H1 (cell line): ENCODE results near the gene TMEM135. TPM values are rescaled to one million over a fixed set of nuclear protein-coding genes. Genes with fewer than 3 reads are reported as not detected.

Experiments
- CTCF ChIA-PET: fragments of 300-600 bp; sonication (Branson Sonifier 250); formaldehyde crosslinking; loops from one replicate; lab custom pipeline; 2021; ENCODE audit not compliant: partially characterized antibody; lab: Charles Lee
- POLR2A ChIA-PET: fragments of 300-600 bp; sonication (Branson Sonifier 250); formaldehyde crosslinking; loops from one replicate; lab custom pipeline; 2021; ENCODE audit warnings: inconsistent platforms; ENCODE audit not compliant: partially characterized antibody; lab: Charles Lee
- DNase-seq, 2 experiments: peaks; one replicate each; pipeline versions ENCODE4 v3.0.0 to v3.0.0-alpha.2; 2010 to 2022; ENCODE audit warnings: low spot score in 2 of 2, low read depth in 1 of 2, mixed read lengths in 1 of 2
- FAIRE-seq: peaks from 2 replicates; lab custom pipeline; 2011; peaks lifted over from hg19 to GRCh38; lab: Jason Lieb, UNC
- H2AFZ ChIP-seq: 2 replicates; pipeline ENCODE4 v1.8.1; 2012; ENCODE audit warnings: low read length, inconsistent platforms
- H2AK5ac ChIP-seq: 2 replicates; pipeline ENCODE4 v1.6.1; 2013; ENCODE audit warnings: low read depth, low read length
- H2BK120ac ChIP-seq: replicated peaks from 2 replicates; pipeline ENCODE3; 2013; ENCODE audit warnings: low read depth, low read length, inconsistent platforms
- H2BK12ac ChIP-seq: 2 replicates; pipeline ENCODE4 v1.6.1; 2013; ENCODE audit warnings: low read depth, low read length
- H2BK15ac ChIP-seq: 2 replicates; pipeline ENCODE4 v1.6.1; 2013; ENCODE audit warnings: low read length
- H2BK20ac ChIP-seq: 2 replicates; pipeline ENCODE4 v1.6.1; 2013; ENCODE audit warnings: low read length
- H2BK5ac ChIP-seq: 2 replicates; pipeline ENCODE4 v1.6.1; 2013; ENCODE audit warnings: low read depth, low read length
- H3K14ac ChIP-seq: 2 replicates; pipeline ENCODE4 v1.6.1; 2013; ENCODE audit warnings: inconsistent platforms; ENCODE audit not compliant: insufficient read length
- H3K18ac ChIP-seq: 2 replicates; pipeline ENCODE4 v1.6.1; 2013; ENCODE audit warnings: low read length; ENCODE audit errors: extremely low read depth
- H3K23ac ChIP-seq: 2 replicates; pipeline ENCODE4 v1.6.1; 2013; ENCODE audit warnings: inconsistent platforms; ENCODE audit not compliant: insufficient read length
- H3K23me2 ChIP-seq: 2 replicates; pipeline ENCODE4 v1.6.1; 2013; ENCODE audit warnings: low read depth, low read length
- H3K27ac ChIP-seq: 2 replicates; pipeline ENCODE4 v1.6.1; 2011; ENCODE audit warnings: low read depth, low read length, inconsistent platforms
- H3K27me3 ChIP-seq, 4 experiments: replicated peaks in 1 of 4; 1 replicate in 1 of 4; 2 replicates in 3 of 4; pipeline versions ENCODE4 v1.6.1 to v1.8.1; 2011 to 2013; ENCODE audit warnings: low read length in 3 of 4, mild to moderate bottlenecking in 3 of 4, inconsistent platforms in 2 of 4, mixed read lengths in 2 of 4, moderate library complexity in 1 of 4; ENCODE audit not compliant: control insufficient read depth in 3 of 4, insufficient read depth in 3 of 4; ENCODE audit errors: extremely low read depth in 1 of 4
- H3K36me3 ChIP-seq, 4 experiments: 2 replicates each; pipeline versions ENCODE4 v1.6.1 to v1.8.1; 2011 to 2013; ENCODE audit warnings: mild to moderate bottlenecking in 4 of 4, low read length in 3 of 4, moderate library complexity in 2 of 4, control low read depth in 1 of 4, inconsistent platforms in 1 of 4; ENCODE audit not compliant: insufficient read depth in 4 of 4, control insufficient read depth in 2 of 4
- H3K4ac ChIP-seq: replicated peaks from 2 replicates; pipeline ENCODE3; 2013; ENCODE audit warnings: low read length, low read depth, mixed read lengths, inconsistent platforms; ENCODE audit not compliant: insufficient read length
- H3K4me1 ChIP-seq, 4 experiments: replicated peaks in 1 of 4; 1 replicate in 1 of 4; 2 replicates in 3 of 4; pipeline versions ENCODE4 v1.6.1 to v1.8.1; 2011 to 2013; ENCODE audit warnings: low read length in 3 of 4, inconsistent platforms in 2 of 4, mixed read lengths in 1 of 4; ENCODE audit not compliant: insufficient read depth in 4 of 4, control insufficient read depth in 3 of 4
- H3K4me2 ChIP-seq, 2 experiments: 2 replicates each; pipeline versions ENCODE4 v1.6.1 to v1.8.1; 2011 to 2013; ENCODE audit warnings: low read depth in 2 of 2, low read length in 2 of 2, control low read depth in 1 of 2, inconsistent platforms in 1 of 2, mild to moderate bottlenecking in 1 of 2; ENCODE audit not compliant: insufficient read depth in 1 of 2
- H3K4me3 ChIP-seq, 4 experiments: fragments of 200-600, 300-600 bp in 1 of 4; sonication (generic), shearing (Covaris generic), sonication (Bioruptor Twin) in 1 of 4; 2 replicates each; pipeline versions ENCODE4 v1.5.1 to v1.8.1; 2011 to 2016; ENCODE audit warnings: low read length in 4 of 4, low read depth in 3 of 4, control low read depth in 2 of 4, inconsistent platforms in 2 of 4, mild to moderate bottlenecking in 2 of 4, mixed read lengths in 1 of 4, moderate library complexity in 1 of 4; ENCODE audit not compliant: insufficient read depth in 2 of 4; ENCODE audit errors: extremely low read depth in 1 of 4
- H3K56ac ChIP-seq: replicated peaks from 2 replicates; pipeline ENCODE3; 2013; ENCODE audit warnings: low read depth, mild to moderate bottlenecking, mixed read lengths, low read length, inconsistent platforms; ENCODE audit not compliant: insufficient read length
- H3K79me1 ChIP-seq: 2 replicates; pipeline ENCODE4 v1.6.1; 2013; ENCODE audit warnings: low read depth, low read length, control low read depth
- H3K79me2 ChIP-seq, 2 experiments: 2 replicates each; pipeline versions ENCODE4 v1.6.1 to v1.8.1; 2012 to 2013; ENCODE audit warnings: low read length in 2 of 2, mild to moderate bottlenecking in 2 of 2, inconsistent platforms in 1 of 2; ENCODE audit not compliant: insufficient read depth in 2 of 2, control insufficient read depth in 1 of 2
- H3K9ac ChIP-seq, 4 experiments: replicated peaks in 1 of 4; 1 replicate in 1 of 4; 2 replicates in 3 of 4; pipeline versions ENCODE4 v1.6.1 to v1.8.1; 2011 to 2013; ENCODE audit warnings: low read depth in 3 of 4, low read length in 3 of 4, control low read depth in 2 of 4, mild to moderate bottlenecking in 2 of 4, moderate library complexity in 2 of 4, inconsistent platforms in 1 of 4; ENCODE audit errors: extremely low read depth in 1 of 4
- H3K9me3 ChIP-seq, 2 experiments: 2 replicates each; pipeline versions ENCODE4 v1.6.1 to v1.8.1; 2012 to 2013; ENCODE audit warnings: mild to moderate bottlenecking in 2 of 2, moderate library complexity in 2 of 2, control low read depth in 1 of 2, inconsistent platforms in 1 of 2, low read depth in 1 of 2, low read length in 1 of 2, mixed read lengths in 1 of 2; ENCODE audit not compliant: insufficient read depth in 2 of 2
- H4K20me1 ChIP-seq, 2 experiments: replicated peaks in 1 of 2; 2 replicates each; pipeline versions ENCODE3 to v1.8.1; 2011 to 2013; ENCODE audit warnings: inconsistent platforms in 2 of 2, low read length in 2 of 2, mild to moderate bottlenecking in 1 of 2; ENCODE audit not compliant: insufficient read depth in 2 of 2, control insufficient read depth in 1 of 2
- H4K5ac ChIP-seq: 2 replicates; pipeline ENCODE4 v1.6.1; 2013; ENCODE audit warnings: low read length, low read depth, mixed read lengths, inconsistent platforms; ENCODE audit not compliant: insufficient read length
- H4K8ac ChIP-seq: 2 replicates; pipeline ENCODE4 v1.8.0; 2013; ENCODE audit warnings: mild to moderate bottlenecking, moderate library complexity, low read length, inconsistent platforms; ENCODE audit not compliant: insufficient read depth; ENCODE audit errors: extremely low read depth
- H4K91ac ChIP-seq: replicated peaks from 2 replicates; pipeline ENCODE3; 2013; ENCODE audit warnings: low read length, mixed read lengths, inconsistent platforms; ENCODE audit not compliant: insufficient read length
- BCL11A ChIP-seq, 2 experiments: IDR thresholded peaks; one replicate each; pipeline ENCODE4 v1.6.1; 2011; ENCODE audit warnings: low read depth in 2 of 2, low read length in 2 of 2, mild to moderate bottlenecking in 2 of 2
- CBX5 ChIP-seq: fragments of 300-800, 300-1000 bp; sonication (generic); IDR thresholded peaks from 2 replicates; pipeline ENCODE4 v1.7.1; 2016; ENCODE audit warnings: antibody characterized with exemption, low read length, low read depth
- E2F6 ChIP-seq: IDR thresholded peaks from 2 replicates; pipeline ENCODE4 v1.6.1; 2012; ENCODE audit warnings: inconsistent platforms
- EP300 ChIP-seq, 2 experiments: IDR thresholded peaks; 1 replicate in 1 of 2; 2 replicates in 1 of 2; pipeline ENCODE4 v1.6.1; 2011 to 2012; ENCODE audit warnings: low read depth in 2 of 2, low read length in 2 of 2, mild to moderate bottlenecking in 2 of 2, borderline replicate concordance in 1 of 2, inconsistent platforms in 1 of 2, moderate library complexity in 1 of 2
- HDAC2 ChIP-seq, 2 experiments: fragments of 300-600 bp in 1 of 2; sonication (generic) in 1 of 2; IDR thresholded peaks; 2 replicates each; pipeline ENCODE4 v1.6.1; 2011 to 2012; ENCODE audit warnings: low read depth in 2 of 2, low read length in 2 of 2, mild to moderate bottlenecking in 2 of 2, moderate library complexity in 2 of 2, borderline replicate concordance in 1 of 2, inconsistent platforms in 1 of 2
- KDM4A ChIP-seq: IDR thresholded peaks from one replicate; pipeline ENCODE4 v1.7.1; 2012; ENCODE audit warnings: low read depth, mild to moderate bottlenecking, moderate library complexity, low read length, inconsistent platforms; ENCODE audit not compliant: severe bottlenecking
- KDM5A ChIP-seq: fragments of 200-600 bp; IDR thresholded peaks from 2 replicates; pipeline ENCODE4 v1.7.1; 2012; ENCODE audit warnings: mild to moderate bottlenecking, low read length, inconsistent platforms, mixed read lengths
- NRF1 ChIP-seq: IDR thresholded peaks from 2 replicates; pipeline ENCODE4 v1.6.1; 2011; ENCODE audit warnings: mild to moderate bottlenecking, low read depth, low read length, improper control_type of control experiment
- SAP30 ChIP-seq: fragments of 300-600 bp; sonication (generic); IDR thresholded peaks from 2 replicates; pipeline ENCODE4 v1.7.1; 2012; ENCODE audit warnings: low read length, moderate library complexity, mild to moderate bottlenecking, inconsistent platforms; ENCODE audit not compliant: insufficient read depth, insufficient replicate concordance
- SP4 ChIP-seq: IDR thresholded peaks from 2 replicates; pipeline ENCODE4 v1.6.1; 2012; ENCODE audit warnings: low read length, inconsistent platforms
- SUZ12 ChIP-seq: fragments of 200-600 bp; sonication (generic); IDR thresholded peaks from 2 replicates; pipeline ENCODE4 v1.6.1; 2012; ENCODE audit warnings: mild to moderate bottlenecking, inconsistent platforms, low read length, moderate library complexity, mixed read lengths
- TAF1 ChIP-seq: IDR thresholded peaks from 2 replicates; pipeline ENCODE4 v1.6.1; 2011; ENCODE audit warnings: mild to moderate bottlenecking, low read depth, low read length
- TBP ChIP-seq: IDR thresholded peaks from 2 replicates; pipeline ENCODE4 v1.6.1; 2011; ENCODE audit warnings: low read depth, low read length, improper control_type of control experiment
- TEAD4 ChIP-seq: IDR thresholded peaks from 2 replicates; pipeline ENCODE4 v1.6.1; 2012; ENCODE audit warnings: low read depth, low read length, inconsistent platforms, mixed read lengths
- WGBS, 2 experiments: shearing (Covaris generic) in 1 of 2; methylation state at CpG; one replicate each; pipeline versions ENCODE4 v1.1.6 to v1.1.7; 2013 to 2015; ENCODE audit warnings: low lambda C conversion rate in 2 of 2, mixed read lengths in 2 of 2, inconsistent platforms in 1 of 2, low coverage in 1 of 2, missing lambda C conversion rate in 1 of 2; ENCODE audit not compliant: insufficient replicate concordance in 2 of 2, insufficient coverage in 1 of 2, insufficient read length in 1 of 2; ENCODE audit errors: extremely low coverage in 1 of 2, missing lambda C conversion rate in 1 of 2; 5-methylcytosine and 5-hydroxymethylcytosine counted together
- polyA plus RNA-seq, 7 experiments: library from polyadenylated mRNA; depleted of rRNA in 3 of 7; stranded (reverse) in 5 of 7; unstranded in 2 of 7; fragments of >200 nt in 5 of 7; fragments of 200-250 nt in 2 of 7; gene quantifications; 1 replicate in 5 of 7; 2 replicates in 1 of 7; 4 replicates in 1 of 7; pipeline versions ENCODE4 v1.2.1 to v1.2.3, GENCODE V29; 2011 to 2013; ENCODE audit warnings: missing spikeins in 2 of 7, mixed read lengths in 2 of 7
- total RNA-seq: library from RNA; stranded (reverse); fragmentation: NEBNext Ultra II Directional; extraction: Animal tissue kit (Norgen Biotek cat#: 25700); gene quantifications from 2 replicates; pipeline ENCODE4 v1.2.1, GENCODE V29; 2021

Gene TMEM135
- total and polyA plus RNA-seq, 2 of the 8 experiments (the other 6 are each of a cell fraction or from before 2014, with no cell fraction given) = 9.3 to 31.3 TPM

- no peak overlapping the region for H2BK12ac ChIP-seq
- H3K14ac ChIP-seq = no peak overlapping the region
- no peak overlapping the region for H2AK5ac ChIP-seq
- no peak overlapping the region for H3K4ac ChIP-seq
- H3K9me3 ChIP-seq = no peaks in the 10 kb centered on the region
- no peaks in the 10 kb centered on the region for H3K27me3 ChIP-seq
- no peak overlapping the region for H3K4me2 ChIP-seq
- no peak overlapping the region for H2BK15ac ChIP-seq
- no peak overlapping the region for H2BK20ac ChIP-seq
- H4K5ac ChIP-seq = no peak overlapping the region
- H3K36me3 ChIP-seq = no peaks in the 10 kb centered on the region; a peak in 1 of 8 replicates
- H3K27ac ChIP-seq = no peak overlapping the region
- WGBS, 2 experiments = 91% methylated on average over 2 of the region's 2 CpGs; no CpG with 5 or more reads in 1 of the 2 experiments
- no peaks in the 10 kb centered on the region for H3K23me2 ChIP-seq
- no peak overlapping the region for H3K9ac ChIP-seq
- no peak overlapping the region for H2BK5ac ChIP-seq
- H3K4me1 ChIP-seq = peaks cover 0 to 4% (median 0%) of the 10 kb centered on the region in 4 experiments; a peak in 1 of 7 replicates
- POLR2A ChIA-PET = no interaction called here
- DNase-seq = no peak
- no peak overlapping the region for H2AFZ ChIP-seq
- H4K8ac ChIP-seq = no peak overlapping the region
- no peaks in the 10 kb centered on the region for H4K20me1 ChIP-seq
- H3K79me2 ChIP-seq = no peaks in the 10 kb centered on the region
- no peak overlapping the region for H3K18ac ChIP-seq
- no peak for FAIRE-seq
- no peak overlapping the region for H3K56ac ChIP-seq
- H3K79me1 ChIP-seq = no peaks in the 10 kb centered on the region
- H4K91ac ChIP-seq = no peak overlapping the region
- H3K4me3 ChIP-seq = no peak overlapping the region
- CTCF ChIA-PET = interaction anchor here (1.2 to 2.0 kb wide), 2 partner anchors 9 to 446 kb away, joined by 4 to 8 read pairs; no protein-coding TSS in a partner anchor
- no peak overlapping the region for H3K23ac ChIP-seq
- no peak overlapping the region for H2BK120ac ChIP-seq
- TF ChIP-seq TAF1 (no peak), KDM4A (no peak), TBP (no peak), NRF1 (no peak), SAP30 (no peak), KDM5A (no peak), E2F6 (no peak), SP4 (no peak), SUZ12 (no peak), BCL11A (IDR thresholded peaks at IDR 0.05; ENCODE audit: low read depth in 2 of 2, low read length in 2 of 2) (no peak), HDAC2 (IDR thresholded peaks at IDR 0.05; ENCODE audit: borderline replicate concordance in 1 of 2, low read depth in 2 of 2, low read length in 2 of 2) (no peak), TEAD4 (no peak), CBX5 (no peak), EP300 (IDR thresholded peaks at IDR 0.05; ENCODE audit: borderline replicate concordance in 1 of 2, low read depth in 2 of 2, low read length in 2 of 2) (no peak)
Observed at GRCh38 chr11:87315229-87315628, 277.5 kb downstream of the TMEM135 start.
